D721Med (cell line): ENCODE results near the gene CINP.

Source experiments
- DNase-seq: peaks from one replicate; pipeline ENCODE4 v3.0.0; 2011; ENCODE audit warnings: low spot score; ENCODE audit not compliant: insufficient read length
- FAIRE-seq: peaks from 2 replicates; lab custom pipeline; 2011; peaks lifted over from hg19 to GRCh38; lab: Jason Lieb, UNC
- CTCF ChIP-seq: IDR thresholded peaks from 2 replicates; pipeline ENCODE4 v1.5.1; 2012; ENCODE audit warnings: mild to moderate bottlenecking, control low read depth; ENCODE audit not compliant: insufficient read depth; ENCODE audit errors: missing control alignments

CINP gene

GRCh38 chr14:102374264-102374663, 11.6 kb upstream of the CINP start:
- TF ChIP-seq CTCF, result no peak
- DNase-seq (no peak), FAIRE-seq (no peak)

GRCh38 chr14:102373110-102373509, 10.4 kb upstream of the CINP start:
- FAIRE-seq, result no peak
- DNase-seq, result no peak
- no peak for TF ChIP-seq CTCF

GRCh38 chr14:102371361-102371760, 8.7 kb upstream of the CINP start:
- DNase-seq, result no peak
- FAIRE-seq, result no peak
- no peak for TF ChIP-seq CTCF

GRCh38 chr14:102370305-102370809, 7.7 kb upstream of the CINP start:
- no peak for TF ChIP-seq CTCF
- DNase-seq, result no peak
- FAIRE-seq, result no peak

GRCh38 chr14:102363182-102363943, 673 bp upstream of the CINP start:
- TF ChIP-seq CTCF, result no peak
- no peak for FAIRE-seq
- DNase-seq, result no peak

GRCh38 chr14:102362084-102362483, 606 bp downstream of the CINP start:
- no peak for TF ChIP-seq CTCF
- DNase-seq (no peak), FAIRE-seq (no peak)

GRCh38 chr14:102360388-102360787, 2.3 kb downstream of the CINP start:
- TF ChIP-seq CTCF, result no peak
- FAIRE-seq (no peak), DNase-seq (no peak)
